Hepatocyte (in vitro differentiated cells): ENCODE results near the gene SDK1. TPM values are rescaled to one million over a fixed set of nuclear protein-coding genes. Genes with fewer than 3 reads are reported as not detected.

Experiments used
- DNase-seq: peaks from one replicate; pipeline ENCODE4 v3.0.0-alpha.2; 2016; ENCODE audit warnings: low spot score
- H2AFZ ChIP-seq: fragments of 200-600 bp; sonication (generic); 2 replicates; pipeline ENCODE4 v1.6.0; 2016; ENCODE audit warnings: antibody characterized with exemption, mild to moderate bottlenecking
- H3K27ac ChIP-seq: fragments of 200-600 bp; sonication (generic); 2 replicates; pipeline ENCODE4 v1.5.1; 2016; ENCODE audit warnings: mild to moderate bottlenecking
- H3K27me3 ChIP-seq: fragments of 200-600 bp; sonication (generic); 2 replicates; pipeline ENCODE4 v1.6.1; 2016
- H3K36me3 ChIP-seq: fragments of 200-600 bp; sonication (generic); replicated peaks from 2 replicates; pipeline ENCODE4 v1.5.1; 2016; ENCODE audit warnings: low read depth; ENCODE audit not compliant: insufficient read depth
- H3K4me1 ChIP-seq: fragments of 200-600 bp; sonication (generic); 2 replicates; pipeline ENCODE4 v1.5.1; 2016; ENCODE audit warnings: mild to moderate bottlenecking, moderate library complexity; ENCODE audit not compliant: insufficient read depth
- H3K4me2 ChIP-seq: fragments of 200-600 bp; sonication (generic); 2 replicates; pipeline ENCODE4 v1.6.0; 2016
- H3K4me3 ChIP-seq: fragments of 200-600 bp; sonication (generic); 2 replicates; pipeline ENCODE4 v1.5.1; 2016; ENCODE audit warnings: mild to moderate bottlenecking
- H3K79me2 ChIP-seq: fragments of 200-600 bp; sonication (generic); 2 replicates; pipeline ENCODE4 v1.6.0; 2017; ENCODE audit warnings: mild to moderate bottlenecking
- H3K9me2 ChIP-seq: fragments of 200-600 bp; sonication (generic); replicated peaks from 2 replicates; pipeline ENCODE4 v1.6.0; 2017; ENCODE audit warnings: mild to moderate bottlenecking; ENCODE audit not compliant: insufficient read depth
- H3K9me3 ChIP-seq: fragments of 200-600 bp; sonication (generic); 2 replicates; pipeline ENCODE4 v1.5.1; 2016; ENCODE audit warnings: low read depth, mild to moderate bottlenecking
- H4K20me1 ChIP-seq: fragments of 200-600 bp; sonication (generic); 2 replicates; pipeline ENCODE4 v1.6.0; 2016; ENCODE audit warnings: mild to moderate bottlenecking; ENCODE audit not compliant: insufficient read depth, poor library complexity, severe bottlenecking
- EZH2 ChIP-seq: fragments of 200-600 bp; sonication (generic); IDR thresholded peaks from 2 replicates; pipeline ENCODE4 v1.6.1; 2016; ENCODE audit warnings: antibody characterized with exemption, mild to moderate bottlenecking, borderline replicate concordance
- EZH2phosphoT487 ChIP-seq: fragments of 200-600 bp; sonication (generic); IDR thresholded peaks from one replicate; pipeline ENCODE4 v1.6.1; 2018; ENCODE audit warnings: antibody characterized with exemption, mild to moderate bottlenecking, low read depth, moderate library complexity; ENCODE audit not compliant: unreplicated experiment, severe bottlenecking
- WGBS: methylation state at CpG from one replicate; pipeline ENCODE4 v1.1.6; 2016; ENCODE audit warnings: low lambda C conversion rate; ENCODE audit errors: missing lambda C conversion rate; 5-methylcytosine and 5-hydroxymethylcytosine counted together
- polyA plus RNA-seq: library from polyadenylated mRNA; unstranded; fragments of >200 nt; fragmentation: Nextera tagmentation; extraction: Ambion mirVana; gene quantifications from 2 replicates; pipeline ENCODE4 v1.2.1, GENCODE V29; 2016
- total RNA-seq: library from RNA; depleted of rRNA; stranded (reverse); fragments of >200 nt; gene quantifications from 2 replicates; pipeline ENCODE4 v1.2.3, GENCODE V29; 2014
- TF ChIP-seq, protein P1 (sequence below): fragments of 200-600 bp; sonication (generic); IDR thresholded peaks from 2 replicates; pipeline ENCODE4 v1.5.1; 2016; ENCODE audit warnings: antibody characterized with exemption, mild to moderate bottlenecking; ENCODE audit not compliant: poor library complexity

The SDK1 gene
- total and polyA plus RNA-seq, 2 experiments from 2014 or later, result 4.3 to 10.0 TPM

DNA sequence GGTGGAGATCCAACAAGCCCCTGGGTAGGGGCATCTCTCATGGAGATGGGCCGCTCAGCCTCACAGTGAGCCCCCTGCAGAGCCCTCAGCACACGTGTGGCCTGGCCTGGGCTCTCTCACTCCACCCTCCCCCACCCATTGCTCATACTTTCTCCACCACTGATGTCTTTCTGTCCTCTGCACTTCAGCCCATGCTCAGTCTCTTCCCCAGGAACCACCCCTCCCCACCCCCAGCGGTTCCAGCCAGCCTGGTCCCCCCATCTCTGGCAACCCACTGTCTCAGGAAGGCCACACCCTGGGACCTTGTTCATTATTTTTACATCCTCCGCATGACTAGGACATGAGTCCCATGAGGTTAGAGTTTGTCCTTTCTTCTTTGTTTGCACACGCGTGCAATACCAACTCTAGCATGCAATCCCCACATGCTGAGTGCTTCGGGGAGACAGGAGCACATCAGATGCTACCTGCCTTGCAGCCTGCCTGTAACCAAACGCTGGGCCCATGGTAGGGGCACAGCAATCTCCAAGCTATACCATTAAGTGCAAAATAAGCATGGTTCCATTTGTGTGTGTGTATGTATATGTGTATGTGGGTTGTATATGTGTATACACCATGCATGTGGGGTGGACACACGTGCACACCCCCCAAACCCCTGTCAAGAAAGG lies 972.6 kb downstream of the SDK1 start:
- Histone ChIP-seq H3K4me1 (no peaks in the 10 kb centered on the region), H3K9me3 (no peaks in the 10 kb centered on the region), H3K9me2 (no peaks in the 10 kb centered on the region), H2AFZ (no peak overlapping the region), H3K79me2 (no peaks in the 10 kb centered on the region), H3K27me3 (no peaks in the 10 kb centered on the region), H3K4me3 (no peak overlapping the region), H3K27ac (no peak overlapping the region), H3K36me3 (no peaks in the 10 kb centered on the region), H3K4me2 (no peak overlapping the region), H4K20me1 (no peaks in the 10 kb centered on the region)
- WGBS, result 91% methylated on average over 9 of the region's 9 CpGs
- no peak for TF ChIP-seq EZH2
- TF ChIP-seq, protein P1, sequence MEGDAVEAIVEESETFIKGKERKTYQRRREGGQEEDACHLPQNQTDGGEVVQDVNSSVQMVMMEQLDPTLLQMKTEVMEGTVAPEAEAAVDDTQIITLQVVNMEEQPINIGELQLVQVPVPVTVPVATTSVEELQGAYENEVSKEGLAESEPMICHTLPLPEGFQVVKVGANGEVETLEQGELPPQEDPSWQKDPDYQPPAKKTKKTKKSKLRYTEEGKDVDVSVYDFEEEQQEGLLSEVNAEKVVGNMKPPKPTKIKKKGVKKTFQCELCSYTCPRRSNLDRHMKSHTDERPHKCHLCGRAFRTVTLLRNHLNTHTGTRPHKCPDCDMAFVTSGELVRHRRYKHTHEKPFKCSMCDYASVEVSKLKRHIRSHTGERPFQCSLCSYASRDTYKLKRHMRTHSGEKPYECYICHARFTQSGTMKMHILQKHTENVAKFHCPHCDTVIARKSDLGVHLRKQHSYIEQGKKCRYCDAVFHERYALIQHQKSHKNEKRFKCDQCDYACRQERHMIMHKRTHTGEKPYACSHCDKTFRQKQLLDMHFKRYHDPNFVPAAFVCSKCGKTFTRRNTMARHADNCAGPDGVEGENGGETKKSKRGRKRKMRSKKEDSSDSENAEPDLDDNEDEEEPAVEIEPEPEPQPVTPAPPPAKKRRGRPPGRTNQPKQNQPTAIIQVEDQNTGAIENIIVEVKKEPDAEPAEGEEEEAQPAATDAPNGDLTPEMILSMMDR, result no peak
- no peak for TF ChIP-seq EZH2phosphoT487
- no peak for DNase-seq

DNA sequence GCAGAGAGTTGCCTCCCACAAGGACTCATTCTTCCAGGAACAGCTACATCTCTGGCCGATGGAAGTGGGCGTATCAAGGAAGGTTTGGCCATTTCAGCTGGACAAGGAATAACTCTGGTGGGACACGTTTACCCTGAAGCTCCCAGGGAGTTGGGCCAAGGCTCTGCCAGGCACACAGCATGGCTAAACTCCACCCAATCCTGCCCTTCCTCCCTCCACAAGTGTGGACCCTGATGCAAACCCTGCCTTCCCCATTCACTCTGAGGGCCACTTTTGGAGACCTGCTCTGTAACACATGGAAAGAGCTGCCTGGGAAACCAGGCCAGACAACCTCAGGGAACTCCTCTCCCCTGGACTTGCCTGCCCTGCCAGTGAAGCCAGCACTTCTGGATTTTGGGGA lies 973.2 kb downstream of the SDK1 start:
- H4K20me1 ChIP-seq, result no peaks in the 10 kb centered on the region
- WGBS, result 78% methylated on average over 3 of the region's 3 CpGs
- no peak for DNase-seq

DNA sequence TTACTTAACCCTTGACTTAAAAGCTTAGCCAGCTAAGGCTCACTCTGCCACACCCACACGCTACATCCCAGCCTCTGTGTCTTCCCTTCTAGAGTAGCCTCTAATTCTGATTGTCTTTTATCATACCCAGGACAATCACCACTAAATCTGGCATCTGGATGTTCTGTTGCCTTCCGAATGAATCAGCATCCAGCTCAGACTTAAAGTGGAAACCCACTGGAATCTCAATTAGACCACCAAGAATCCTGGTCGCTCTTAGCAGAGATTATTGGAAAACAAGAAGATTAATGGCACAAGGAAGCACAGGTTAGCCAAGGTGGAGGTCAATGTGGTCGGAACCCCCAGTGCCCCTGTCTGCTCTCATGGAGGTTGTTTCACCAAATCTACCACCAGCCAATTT lies 976.9 kb downstream of the SDK1 start:
- H3K79me2 ChIP-seq, result no peaks in the 10 kb centered on the region

More for the DNA sequence above, 973.2 kb downstream of the SDK1 start:
- Histone ChIP-seq H3K36me3 (no peaks in the 10 kb centered on the region), H3K27me3 (no peaks in the 10 kb centered on the region), H3K4me2 (no peak overlapping the region), H3K4me1 (no peaks in the 10 kb centered on the region), H2AFZ (no peak overlapping the region), H3K79me2 (no peaks in the 10 kb centered on the region), H3K27ac (no peak overlapping the region), H3K4me3 (no peak overlapping the region), H3K9me2 (no peaks in the 10 kb centered on the region), H3K9me3 (no peaks in the 10 kb centered on the region)
- TF ChIP-seq, protein P1, result no peak
- TF ChIP-seq EZH2 (no peak), EZH2phosphoT487 (no peak)

More for the DNA sequence above, 976.9 kb downstream of the SDK1 start:
- no peak overlapping the region for H3K4me2 ChIP-seq
- H3K27me3 ChIP-seq, result no peaks in the 10 kb centered on the region
- no peak overlapping the region for H2AFZ ChIP-seq
- WGBS, result 90% methylated on average over 4 of the region's 4 CpGs
- no peak overlapping the region for H3K4me3 ChIP-seq
- TF ChIP-seq EZH2phosphoT487 (no peak), EZH2 (no peak)
- TF ChIP-seq, protein P1, result no peak
- no peaks in the 10 kb centered on the region for H3K4me1 ChIP-seq
- no peaks in the 10 kb centered on the region for H3K36me3 ChIP-seq
- H3K9me3 ChIP-seq, result no peaks in the 10 kb centered on the region
- H3K27ac ChIP-seq, result no peak overlapping the region
- H4K20me1 ChIP-seq, result no peaks in the 10 kb centered on the region
- H3K9me2 ChIP-seq, result no peaks in the 10 kb centered on the region
- no peak for DNase-seq
